ENCODE measurements around the gene RUFY4.
"Not testable (repeated sequence)": the region's sequence is repeated elsewhere in the genome, so short reads cannot be mapped to it uniquely, and the experiment has no call there.

Gene RUFY4

DNA sequence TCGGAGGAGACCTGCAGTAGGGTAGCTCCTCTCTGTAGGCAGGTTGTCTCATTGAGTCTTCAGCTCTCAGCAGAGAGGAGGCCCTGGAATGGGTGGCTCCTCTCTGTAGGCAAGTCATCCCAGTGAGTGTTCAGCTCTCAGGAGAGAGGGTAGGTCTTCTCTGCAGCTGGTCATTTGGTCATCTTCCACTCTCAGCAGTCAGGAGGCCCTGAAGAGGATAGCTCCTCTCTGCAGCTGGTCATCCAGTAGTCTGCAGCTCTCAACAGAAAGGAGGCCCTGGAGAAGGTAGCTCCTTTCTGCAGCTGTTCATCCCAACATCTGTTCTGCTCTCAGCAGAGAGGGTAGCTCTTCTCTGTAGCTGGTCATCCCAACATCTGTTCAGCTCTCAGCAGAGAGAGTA, 26.0 kb upstream of the RUFY4 start:
- no peak for DNase-seq (ENCODE audit: low read depth)
- TF ChIP-seq, protein P1, sequence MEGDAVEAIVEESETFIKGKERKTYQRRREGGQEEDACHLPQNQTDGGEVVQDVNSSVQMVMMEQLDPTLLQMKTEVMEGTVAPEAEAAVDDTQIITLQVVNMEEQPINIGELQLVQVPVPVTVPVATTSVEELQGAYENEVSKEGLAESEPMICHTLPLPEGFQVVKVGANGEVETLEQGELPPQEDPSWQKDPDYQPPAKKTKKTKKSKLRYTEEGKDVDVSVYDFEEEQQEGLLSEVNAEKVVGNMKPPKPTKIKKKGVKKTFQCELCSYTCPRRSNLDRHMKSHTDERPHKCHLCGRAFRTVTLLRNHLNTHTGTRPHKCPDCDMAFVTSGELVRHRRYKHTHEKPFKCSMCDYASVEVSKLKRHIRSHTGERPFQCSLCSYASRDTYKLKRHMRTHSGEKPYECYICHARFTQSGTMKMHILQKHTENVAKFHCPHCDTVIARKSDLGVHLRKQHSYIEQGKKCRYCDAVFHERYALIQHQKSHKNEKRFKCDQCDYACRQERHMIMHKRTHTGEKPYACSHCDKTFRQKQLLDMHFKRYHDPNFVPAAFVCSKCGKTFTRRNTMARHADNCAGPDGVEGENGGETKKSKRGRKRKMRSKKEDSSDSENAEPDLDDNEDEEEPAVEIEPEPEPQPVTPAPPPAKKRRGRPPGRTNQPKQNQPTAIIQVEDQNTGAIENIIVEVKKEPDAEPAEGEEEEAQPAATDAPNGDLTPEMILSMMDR (IDR thresholded peaks at IDR 0.05; ENCODE audit: low read depth, low read length, missing control alignments): no peak
- H3K4me3 ChIP-seq (ENCODE audit: low read depth, low read length): no peak overlapping the region
- in situ Hi-C loops (cut with HindIII; ENCODE audit: low sequenced_read_pairs): no loop called here

DNA sequence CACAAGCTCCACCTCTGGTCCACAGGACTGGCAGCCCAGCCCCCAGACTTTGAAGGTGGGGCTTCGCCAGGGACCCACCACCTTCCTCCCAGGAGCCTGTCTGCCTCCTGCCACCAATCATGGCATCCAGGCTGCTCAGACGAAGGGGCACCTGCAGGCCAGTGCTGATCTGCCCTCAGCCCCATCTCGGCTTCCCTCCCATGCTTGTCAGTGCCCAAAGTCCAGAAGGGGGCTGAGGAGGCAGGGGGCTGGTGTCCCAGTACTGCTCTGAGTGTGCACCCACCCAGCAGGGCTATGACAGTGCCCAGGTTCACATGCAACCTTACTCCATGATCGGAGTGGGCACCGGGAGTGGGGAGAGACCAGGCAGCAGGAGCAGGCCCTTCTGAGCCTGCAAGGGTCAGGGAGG, 25.3 kb upstream of the RUFY4 start:
- TF ChIP-seq, protein P1 (IDR thresholded peaks at IDR 0.05; ENCODE audit: low read depth, low read length, missing control alignments): no peak
- no peak overlapping the region for H3K4me3 ChIP-seq (ENCODE audit: low read depth, low read length)
- DNase-seq (ENCODE audit: low read depth): no peak
- in situ Hi-C loops (cut with HindIII; ENCODE audit: low sequenced_read_pairs): no loop called here

DNA sequence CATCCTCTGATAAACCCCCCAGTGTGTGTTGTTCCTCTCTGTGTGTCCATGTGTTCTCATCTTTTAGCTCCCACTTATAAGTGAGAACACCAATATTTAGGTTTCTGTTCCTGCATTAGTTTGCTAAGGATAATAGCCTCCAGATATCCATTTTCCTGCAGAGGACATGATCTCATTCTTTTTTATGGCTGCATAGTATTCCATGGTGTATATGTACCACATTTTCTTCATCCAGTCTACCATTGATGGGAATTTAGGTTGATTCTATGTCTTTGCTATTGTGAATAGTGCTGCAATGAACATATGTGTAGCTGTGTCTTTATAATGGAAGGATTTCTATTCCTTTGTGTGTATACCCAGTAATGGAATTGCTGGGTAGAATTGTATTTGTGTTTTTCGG, 24.5 kb upstream of the RUFY4 start:
- in situ Hi-C loops (cut with HindIII; ENCODE audit: low sequenced_read_pairs); H3K4me3 ChIP-seq (ENCODE audit: low read depth, low read length); DNase-seq (ENCODE audit: low read depth): not testable (repeated sequence)

DNA sequence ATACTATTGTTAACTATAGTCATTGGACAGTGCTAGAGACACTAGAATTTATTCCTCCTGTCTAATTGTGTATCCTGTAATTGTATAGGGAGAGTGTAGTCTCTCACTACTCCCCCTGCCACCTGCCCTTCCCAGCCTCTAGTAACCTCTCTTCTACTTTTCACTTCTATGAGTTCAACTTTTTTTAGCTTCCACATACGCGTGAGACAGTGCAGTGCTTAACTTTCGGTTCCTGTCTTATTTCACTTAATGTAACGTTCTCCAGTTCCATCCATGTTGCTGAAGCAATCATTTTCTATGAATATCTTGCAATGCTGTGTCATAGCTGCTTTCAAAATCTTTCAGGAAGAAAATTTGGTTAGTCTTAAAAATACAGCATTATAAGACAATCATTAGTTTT, 22.8 kb upstream of the RUFY4 start:
- DNase-seq (ENCODE audit: low read depth): no peak

DNA sequence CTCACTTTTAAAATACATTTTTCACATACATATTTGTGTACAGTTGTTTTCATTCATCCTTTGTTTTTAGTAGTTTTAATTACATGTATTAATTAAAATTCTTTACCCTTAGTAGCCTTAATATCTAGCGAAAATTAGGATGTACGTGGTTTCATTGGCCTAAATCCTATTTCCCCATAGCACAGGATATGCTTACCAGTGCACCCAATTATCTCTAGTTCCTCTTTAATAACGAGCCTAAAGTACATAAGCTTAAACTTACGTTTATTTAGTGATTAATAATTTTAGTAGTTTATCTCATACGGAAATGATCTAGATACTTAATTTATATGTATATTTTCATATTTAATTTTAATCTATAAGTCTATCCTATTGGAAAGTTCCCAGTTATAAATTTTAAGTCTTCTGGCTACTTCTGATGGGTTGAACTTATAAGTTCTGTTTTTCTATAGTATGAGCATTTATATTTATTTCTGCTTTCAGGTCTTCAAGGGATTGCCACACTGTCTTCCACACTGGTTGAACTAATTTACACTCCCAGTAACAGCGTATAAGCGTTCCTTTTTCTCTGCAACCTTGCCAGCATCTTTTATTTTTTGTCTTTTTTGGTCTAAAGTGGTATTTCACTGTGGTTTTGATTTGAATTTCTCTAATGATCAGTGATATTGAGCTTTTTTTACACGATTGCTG, 21.4 kb upstream of the RUFY4 start:
- no peak for DNase-seq (ENCODE audit: low read depth)
- in situ Hi-C loops (cut with HindIII; ENCODE audit: low sequenced_read_pairs): no loop called here
- H3K4me3 ChIP-seq (ENCODE audit: low read depth, low read length): no peak overlapping the region
- TF ChIP-seq, protein P1 (IDR thresholded peaks at IDR 0.05; ENCODE audit: low read depth, low read length, missing control alignments): no peak

More for the DNA sequence above, 22.8 kb upstream of the RUFY4 start:
- no peak overlapping the region for H3K4me3 ChIP-seq (ENCODE audit: low read depth, low read length)
- TF ChIP-seq, protein P1 (IDR thresholded peaks at IDR 0.05; ENCODE audit: low read depth, low read length, missing control alignments): no peak
- in situ Hi-C loops (cut with HindIII; ENCODE audit: low sequenced_read_pairs): no loop called here

DNA sequence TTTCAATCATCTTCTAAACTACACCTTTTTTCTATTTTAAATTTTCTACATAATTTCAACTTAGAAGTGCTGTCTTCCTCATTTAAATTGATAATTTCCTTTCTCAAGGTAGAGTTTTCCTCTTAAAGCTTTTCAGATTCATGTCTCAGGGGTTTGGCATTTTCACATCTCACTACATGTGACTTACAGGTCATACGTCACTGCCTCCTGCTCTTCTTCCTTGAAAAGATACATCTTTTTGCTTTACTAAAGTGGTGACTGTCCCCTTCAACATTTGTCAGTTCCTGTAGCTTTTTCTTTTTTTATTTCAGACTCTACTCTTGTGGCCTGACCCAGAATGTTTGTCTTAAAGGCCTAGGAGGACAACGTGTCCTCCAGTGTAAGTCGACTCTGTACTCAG, 17.1 kb upstream of the RUFY4 start:
- in situ Hi-C loops (cut with HindIII; ENCODE audit: low sequenced_read_pairs): no loop called here
- no peak overlapping the region for H3K4me3 ChIP-seq (ENCODE audit: low read depth, low read length)
- TF ChIP-seq, protein P1 (IDR thresholded peaks at IDR 0.05; ENCODE audit: low read depth, low read length, missing control alignments): no peak
- no peak for DNase-seq (ENCODE audit: low read depth)

DNA sequence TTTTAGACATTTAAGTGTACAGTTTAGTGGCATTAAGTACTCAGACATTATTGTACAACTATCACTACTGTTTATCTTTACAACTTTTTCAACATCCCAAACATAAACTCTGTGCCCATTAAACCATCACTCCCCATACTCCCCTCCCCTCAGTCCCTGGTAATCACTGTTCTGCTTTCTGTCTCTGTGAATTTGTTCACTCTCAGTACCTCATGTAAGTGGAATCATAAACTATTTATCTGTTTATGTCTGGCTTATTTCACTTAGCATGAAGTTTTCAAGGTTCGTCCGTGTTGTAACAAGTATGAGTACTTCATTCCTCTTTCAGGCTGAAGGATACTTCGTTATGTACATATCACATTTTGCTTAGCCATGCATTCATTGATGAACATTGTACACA, 9.8 kb upstream of the RUFY4 start:
- DNase-seq (ENCODE audit: low read depth): no peak
- H3K4me3 ChIP-seq (ENCODE audit: low read depth, low read length): no peak overlapping the region
- TF ChIP-seq, protein P1 (IDR thresholded peaks at IDR 0.05; ENCODE audit: low read depth, low read length, missing control alignments): no peak
- in situ Hi-C loops (cut with HindIII; ENCODE audit: low sequenced_read_pairs): no loop called here

Measured in astrocyte of the cerebellum (primary cell).